Prostate gland (tissue), 2 donors: Measurements from ENCODE around the gene RAI1. TPM values are rescaled to one million over a fixed set of nuclear protein-coding genes. Genes with fewer than 3 reads are reported as not detected.

Source experiments
- DNase-seq: peaks from one replicate; pipeline ENCODE4 v3.0.0-alpha.2; 2019; ENCODE audit warnings: low spot score
- H3K27ac ChIP-seq, 2 donors: fragments of 200-600 bp; sonication (generic); 2 replicates each; pipeline ENCODE4 v1.5.1; 2017 to 2019
- H3K27me3 ChIP-seq: fragments of 200-600 bp; sonication (generic); replicated peaks from 2 replicates; pipeline ENCODE4 v1.5.1; 2019; ENCODE audit not compliant: insufficient read depth
- H3K36me3 ChIP-seq, 2 donors: fragments of 200-600 bp; sonication (generic); 1 replicate in 1 of 2; 2 replicates in 1 of 2; pipeline versions ENCODE4 v1.5.1 to v1.8.1; 2017 to 2019
- H3K4me1 ChIP-seq: fragments of 200-600 bp; sonication (generic); replicated peaks from 2 replicates; pipeline ENCODE4 v1.5.1; 2019
- H3K4me3 ChIP-seq, 2 donors: fragments of 200-600 bp; sonication (generic); 2 replicates each; pipeline ENCODE4 v1.5.1; 2017 to 2019
- H3K9me3 ChIP-seq: fragments of 200-600 bp; sonication (generic); 2 replicates; pipeline ENCODE4 v1.5.1; 2017
- POLR2A ChIP-seq: fragments of 450-650 bp; IDR thresholded peaks from one replicate; pipeline ENCODE4 v1.6.1; 2016; ENCODE audit warnings: antibody characterized with exemption, mild to moderate bottlenecking
- POLR2AphosphoS5 ChIP-seq: sonication (generic); formaldehyde crosslinking; IDR thresholded peaks from one replicate; pipeline ENCODE4 v1.6.1; 2017; ENCODE audit warnings: antibody characterized with exemption
- WGBS: methylation state at CpG from one replicate; pipeline ENCODE4 v1.1.5; 2018; 5-methylcytosine and 5-hydroxymethylcytosine counted together
- intact Hi-C: fragments of 100-400 bp; cut with DNase I; formaldehyde crosslinking; loops from one replicate; pipeline ENCODE4 v1.14.2; 2022
- total RNA-seq, 2 donors: library from RNA; depleted of rRNA; stranded (reverse); fragments of >200 nt; gene quantifications; one replicate each; pipeline ENCODE4 v1.1.0, GENCODE V29; 2016
- TF ChIP-seq, protein P1 (sequence below), 4 experiments: fragments of 200-600 bp in 2 of 4; fragments of 450-650 bp in 2 of 4; sonication (generic) in 2 of 4; IDR thresholded peaks; 1 replicate in 3 of 4; 2 replicates in 1 of 4; pipeline ENCODE4 v1.5.1; 2016 to 2019; ENCODE audit warnings: antibody characterized with exemption in 4 of 4, mild to moderate bottlenecking in 2 of 4, moderate library complexity in 2 of 4

Gene RAI1
- total RNA-seq, 2 donors from 2014 or later, result 69.2 to 71.0 TPM

DNA sequence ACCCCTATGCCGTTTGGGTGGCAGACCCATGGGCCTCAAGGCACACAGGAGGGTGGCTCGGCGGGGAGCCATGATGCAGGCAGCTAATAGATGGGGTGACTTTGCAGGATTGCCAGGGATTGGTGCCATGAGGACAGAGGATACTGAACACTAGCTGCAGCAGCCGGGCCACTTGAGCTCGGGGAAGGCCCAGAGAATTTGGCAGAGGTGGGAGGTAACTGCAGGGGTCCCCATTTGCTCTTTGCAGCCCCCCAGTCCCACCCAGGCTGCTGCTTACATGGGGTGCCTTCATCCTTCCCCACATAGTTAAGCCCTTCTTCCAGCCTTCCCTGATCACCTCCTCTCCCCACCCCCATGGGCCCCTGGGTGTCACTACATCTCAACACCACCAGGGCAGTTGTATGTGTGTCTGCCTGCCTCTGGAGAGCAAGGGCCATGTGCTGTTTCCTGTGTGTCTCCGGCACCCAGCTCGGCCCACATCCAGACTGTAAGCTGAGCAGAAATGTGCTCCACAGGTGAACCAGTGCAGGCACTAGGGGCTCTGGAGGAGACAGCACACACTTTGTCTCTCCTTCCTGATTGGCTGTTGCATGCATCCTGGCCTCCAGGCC, 103.5 kb downstream of the RAI1 start:
- Histone ChIP-seq H3K36me3 (no peaks in the 10 kb centered on the region), H3K4me3 (no peak overlapping the region), H3K27me3 (no peaks in the 10 kb centered on the region), H3K27ac (peak overlapping the region; percentile 87 to 89), H3K4me1 (peaks cover 41% of the 10 kb centered on the region), H3K9me3 (no peaks in the 10 kb centered on the region)
- no peak for TF ChIP-seq POLR2AphosphoS5
- TF ChIP-seq, protein P1, sequence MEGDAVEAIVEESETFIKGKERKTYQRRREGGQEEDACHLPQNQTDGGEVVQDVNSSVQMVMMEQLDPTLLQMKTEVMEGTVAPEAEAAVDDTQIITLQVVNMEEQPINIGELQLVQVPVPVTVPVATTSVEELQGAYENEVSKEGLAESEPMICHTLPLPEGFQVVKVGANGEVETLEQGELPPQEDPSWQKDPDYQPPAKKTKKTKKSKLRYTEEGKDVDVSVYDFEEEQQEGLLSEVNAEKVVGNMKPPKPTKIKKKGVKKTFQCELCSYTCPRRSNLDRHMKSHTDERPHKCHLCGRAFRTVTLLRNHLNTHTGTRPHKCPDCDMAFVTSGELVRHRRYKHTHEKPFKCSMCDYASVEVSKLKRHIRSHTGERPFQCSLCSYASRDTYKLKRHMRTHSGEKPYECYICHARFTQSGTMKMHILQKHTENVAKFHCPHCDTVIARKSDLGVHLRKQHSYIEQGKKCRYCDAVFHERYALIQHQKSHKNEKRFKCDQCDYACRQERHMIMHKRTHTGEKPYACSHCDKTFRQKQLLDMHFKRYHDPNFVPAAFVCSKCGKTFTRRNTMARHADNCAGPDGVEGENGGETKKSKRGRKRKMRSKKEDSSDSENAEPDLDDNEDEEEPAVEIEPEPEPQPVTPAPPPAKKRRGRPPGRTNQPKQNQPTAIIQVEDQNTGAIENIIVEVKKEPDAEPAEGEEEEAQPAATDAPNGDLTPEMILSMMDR (IDR thresholded peaks at IDR 0.05), result peak in 1 of 4 experiments; percentile 16
- TF ChIP-seq POLR2A, result no peak
- 62% methylated on average over 7 of the region's 7 CpGs for WGBS
- intact Hi-C loops, result no loop called here
- DNase-seq, result no peak

DNA sequence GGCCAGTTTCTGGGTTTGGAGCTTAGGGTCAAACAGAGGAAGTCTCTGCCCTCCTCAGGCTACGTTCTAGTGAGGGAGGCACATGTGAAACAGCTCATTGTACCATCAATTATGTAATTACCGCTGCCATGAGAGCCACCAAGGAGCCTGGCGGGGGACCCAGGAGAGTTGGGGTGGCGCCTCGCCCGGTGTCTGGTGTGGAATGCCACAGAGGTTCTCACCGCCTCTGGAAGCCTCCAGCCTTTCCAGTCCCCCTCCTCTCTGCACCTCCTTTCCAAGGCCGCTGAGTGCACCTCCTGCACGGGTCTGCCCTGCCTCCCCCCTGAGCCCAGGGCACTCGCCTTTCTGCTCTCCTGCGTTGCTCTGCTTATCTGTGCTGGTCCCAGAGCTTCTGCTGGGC, 104.1 kb downstream of the RAI1 start:
- 61% methylated on average over 11 of the region's 11 CpGs for WGBS
- no peaks in the 10 kb centered on the region for H3K9me3 ChIP-seq
- no peaks in the 10 kb centered on the region for H3K36me3 ChIP-seq
- TF ChIP-seq POLR2AphosphoS5, result no peak
- TF ChIP-seq, protein P1 (IDR thresholded peaks at IDR 0.05), result no peak
- TF ChIP-seq POLR2A, result no peak
- H3K4me3 ChIP-seq, result no peak overlapping the region
- intact Hi-C loops, result no loop called here
- DNase-seq, result no peak
- H3K27ac ChIP-seq, result peak overlapping the region; percentile 26 to 87
- peaks cover 47% of the 10 kb centered on the region for H3K4me1 ChIP-seq
- no peaks in the 10 kb centered on the region for H3K27me3 ChIP-seq

DNA sequence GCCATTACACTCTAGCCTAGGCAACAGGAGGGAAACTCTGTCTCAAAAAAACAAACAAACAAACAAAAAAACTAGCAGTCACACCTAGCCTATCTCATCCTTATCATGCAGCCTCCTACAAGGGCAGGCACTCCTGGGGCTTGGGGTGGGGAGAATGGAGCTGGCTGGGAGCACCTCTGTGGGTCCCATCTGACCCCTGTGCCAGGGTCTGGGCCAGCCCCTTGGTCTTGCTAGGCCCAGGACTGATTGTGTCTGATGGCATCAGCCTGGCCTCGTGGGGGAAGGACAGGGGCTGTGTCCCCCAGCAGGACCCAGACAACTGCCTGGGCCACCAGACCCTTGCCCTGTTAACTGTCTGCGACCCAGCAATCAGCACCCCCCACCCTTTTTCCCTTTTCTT, 105.7 kb downstream of the RAI1 start:
- DNase-seq, result no peak
- Histone ChIP-seq H3K9me3 (no peaks in the 10 kb centered on the region), H3K36me3 (no peaks in the 10 kb centered on the region), H3K4me3 (no peak overlapping the region), H3K4me1 (peaks cover 35% of the 10 kb centered on the region), H3K27ac (peak overlapping the region in 1 of 2 donors; percentile 87), H3K27me3 (no peaks in the 10 kb centered on the region)
- intact Hi-C loops, result no loop called here
- TF ChIP-seq, protein P1 (IDR thresholded peaks at IDR 0.05), result no peak
- no peak for TF ChIP-seq POLR2A
- TF ChIP-seq POLR2AphosphoS5, result no peak
- WGBS, result 82% methylated on average over 2 of the region's 2 CpGs

DNA sequence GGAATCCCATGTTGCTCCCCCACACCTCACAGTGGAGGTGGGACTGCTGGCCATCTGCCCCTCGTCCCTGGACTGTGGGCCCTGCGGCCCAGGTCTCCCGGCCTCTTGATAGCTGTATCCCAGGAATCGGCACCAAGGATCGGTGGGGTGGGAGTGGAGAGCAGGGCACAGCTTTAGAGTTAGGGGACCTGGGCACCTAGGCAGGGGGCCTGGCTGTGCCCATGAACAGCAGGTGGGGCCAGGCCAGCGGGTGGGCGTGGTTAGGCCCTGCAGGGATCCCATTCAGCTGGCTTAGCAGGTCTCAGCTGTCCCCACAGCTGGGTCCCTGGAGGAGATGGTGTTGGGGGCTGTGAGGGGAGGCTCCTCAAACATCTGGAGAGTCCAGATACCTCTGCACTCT, 106.3 kb downstream of the RAI1 start:
- no peak for DNase-seq
- Histone ChIP-seq H3K27ac (peak overlapping the region in 1 of 2 donors; percentile 87), H3K4me1 (peaks cover 35% of the 10 kb centered on the region), H3K36me3 (no peaks in the 10 kb centered on the region), H3K9me3 (no peaks in the 10 kb centered on the region), H3K4me3 (no peak overlapping the region), H3K27me3 (no peaks in the 10 kb centered on the region)
- no peak for TF ChIP-seq POLR2A
- TF ChIP-seq POLR2AphosphoS5, result no peak
- 83% methylated on average over 5 of the region's 7 CpGs for WGBS
- intact Hi-C loops, result no loop called here

DNA sequence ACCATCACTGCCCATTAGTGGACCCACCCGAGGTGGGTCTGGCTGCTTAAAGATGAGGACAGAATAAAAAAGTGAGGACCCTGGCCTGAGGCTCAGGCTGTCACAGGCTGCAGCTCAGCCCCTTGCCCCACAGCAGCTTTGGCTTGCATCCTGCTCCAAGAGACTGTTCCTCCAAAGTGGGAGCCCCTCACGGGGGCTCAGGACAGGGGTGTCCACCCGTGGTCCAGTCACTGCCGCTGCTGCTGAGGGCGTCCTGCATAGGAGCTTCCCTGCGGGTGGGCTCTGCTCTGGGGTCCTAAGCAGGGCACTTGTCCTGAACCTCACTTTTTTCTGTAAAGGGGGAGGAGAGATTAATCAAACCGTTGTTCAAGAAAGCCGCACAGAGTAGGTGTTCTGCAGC, 107.7 kb downstream of the RAI1 start:
- Histone ChIP-seq H3K27ac (no peak overlapping the region), H3K27me3 (no peaks in the 10 kb centered on the region), H3K4me3 (no peak overlapping the region), H3K9me3 (no peaks in the 10 kb centered on the region), H3K4me1 (peaks cover 35% of the 10 kb centered on the region), H3K36me3 (no peaks in the 10 kb centered on the region)
- intact Hi-C loops, result no loop called here
- WGBS, result 84% methylated on average over 8 of the region's 8 CpGs
- no peak for DNase-seq
- TF ChIP-seq POLR2A (no peak), POLR2AphosphoS5 (no peak)
- TF ChIP-seq, protein P1 (IDR thresholded peaks at IDR 0.05), result no peak
